ENCODE measurements around the gene FBN2. TPM values are rescaled to one million over a fixed set of nuclear protein-coding genes. Genes with fewer than 3 reads are reported as not detected.

Gene FBN2
- polyA plus RNA-seq, 1 donor from 2014 or later, result 1.6 TPM

- TF ChIP-seq TAF1 (IDR thresholded peaks at IDR 0.05; ENCODE audit: low read depth) (no peak), EZH2 (IDR thresholded peaks at IDR 0.05; ENCODE audit: borderline replicate concordance, insufficient read depth, low read length, poor library complexity, severe bottlenecking) (no peak)
Measured at GRCh38 chr5:128304088-128304487, 234.0 kb downstream of the FBN2 start (continued).

GRCh38 chr5:128303593-128303992 is 234.5 kb downstream of the FBN2 start:
- Histone ChIP-seq H3K27me3 (ENCODE audit: insufficient read depth, low read depth, low read length) (no peaks in the 10 kb centered on the region), H3K36me3 (ENCODE audit: insufficient read depth, low read length) (no peaks in the 10 kb centered on the region), H3F3A (ENCODE audit: insufficient read depth, low read length, poor library complexity, severe bottlenecking) (no peaks in the 10 kb centered on the region), H3K9me2 (ENCODE audit: insufficient read depth, low read length) (no peaks in the 10 kb centered on the region), H2AFZ (ENCODE audit: low read depth, low read length) (no peak overlapping the region), H3K9me3 (ENCODE audit: low read length) (no peaks in the 10 kb centered on the region), H3K27ac (ENCODE audit: low read length) (no peak overlapping the region), H3K9ac (ENCODE audit: low read length) (no peak overlapping the region), H3K79me2 (replicated peaks; ENCODE audit: insufficient read depth, low read length) (no peaks in the 10 kb centered on the region), H3K4me3 (ENCODE audit: low read length) (no peak overlapping the region), H3K4me2 (ENCODE audit: low read length) (no peak overlapping the region), H4K20me1 (ENCODE audit: insufficient read depth) (no peaks in the 10 kb centered on the region)
- TF ChIP-seq RAD21 (conservative IDR thresholded peaks at IDR 0.05) (no peak), EP300 (conservative IDR thresholded peaks at IDR 0.05; ENCODE audit: poor library complexity, severe bottlenecking) (no peak), POLR2AphosphoS5 (IDR thresholded peaks at IDR 0.05) (no peak), SMC3 (conservative IDR thresholded peaks at IDR 0.05; ENCODE audit: poor library complexity) (no peak)

DNA sequence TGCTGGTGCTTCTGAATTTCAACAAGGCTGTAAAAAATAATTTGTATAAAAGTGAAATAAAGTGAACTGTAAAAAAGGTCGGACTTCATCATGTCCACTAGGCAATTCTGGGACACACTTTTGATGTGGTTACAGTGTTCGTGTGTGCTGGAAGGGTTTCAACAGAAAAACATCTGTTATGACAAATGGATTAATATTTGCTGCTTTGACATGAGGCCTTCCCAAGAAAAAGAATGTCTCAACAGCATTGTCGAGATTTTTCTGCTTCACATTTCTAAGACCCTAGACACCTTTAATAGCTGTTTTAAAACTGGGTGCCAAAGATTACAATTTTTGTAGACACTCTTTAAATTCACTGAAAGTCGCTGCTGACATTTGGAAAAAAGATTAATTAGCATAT is 237.9 kb downstream of the FBN2 start:
- no peaks in the 10 kb centered on the region for H3K36me3 ChIP-seq (ENCODE audit: insufficient read depth, low read length)
- no peaks in the 10 kb centered on the region for H3K9me3 ChIP-seq (ENCODE audit: low read length)
- H4K20me1 ChIP-seq (ENCODE audit: insufficient read depth), result no peaks in the 10 kb centered on the region
- H3K4me2 ChIP-seq (ENCODE audit: low read length), result no peak overlapping the region
- H3K79me2 ChIP-seq (replicated peaks; ENCODE audit: insufficient read depth, low read length), result no peaks in the 10 kb centered on the region
- H3K4me3 ChIP-seq (ENCODE audit: low read length), result no peak overlapping the region
- no peaks in the 10 kb centered on the region for H3K27me3 ChIP-seq (ENCODE audit: insufficient read depth, low read depth, low read length)
- TF ChIP-seq TAF1 (IDR thresholded peaks at IDR 0.05; ENCODE audit: low read depth) (no peak), RAD21 (conservative IDR thresholded peaks at IDR 0.05) (no peak)
- TF ChIP-seq, protein P1, sequence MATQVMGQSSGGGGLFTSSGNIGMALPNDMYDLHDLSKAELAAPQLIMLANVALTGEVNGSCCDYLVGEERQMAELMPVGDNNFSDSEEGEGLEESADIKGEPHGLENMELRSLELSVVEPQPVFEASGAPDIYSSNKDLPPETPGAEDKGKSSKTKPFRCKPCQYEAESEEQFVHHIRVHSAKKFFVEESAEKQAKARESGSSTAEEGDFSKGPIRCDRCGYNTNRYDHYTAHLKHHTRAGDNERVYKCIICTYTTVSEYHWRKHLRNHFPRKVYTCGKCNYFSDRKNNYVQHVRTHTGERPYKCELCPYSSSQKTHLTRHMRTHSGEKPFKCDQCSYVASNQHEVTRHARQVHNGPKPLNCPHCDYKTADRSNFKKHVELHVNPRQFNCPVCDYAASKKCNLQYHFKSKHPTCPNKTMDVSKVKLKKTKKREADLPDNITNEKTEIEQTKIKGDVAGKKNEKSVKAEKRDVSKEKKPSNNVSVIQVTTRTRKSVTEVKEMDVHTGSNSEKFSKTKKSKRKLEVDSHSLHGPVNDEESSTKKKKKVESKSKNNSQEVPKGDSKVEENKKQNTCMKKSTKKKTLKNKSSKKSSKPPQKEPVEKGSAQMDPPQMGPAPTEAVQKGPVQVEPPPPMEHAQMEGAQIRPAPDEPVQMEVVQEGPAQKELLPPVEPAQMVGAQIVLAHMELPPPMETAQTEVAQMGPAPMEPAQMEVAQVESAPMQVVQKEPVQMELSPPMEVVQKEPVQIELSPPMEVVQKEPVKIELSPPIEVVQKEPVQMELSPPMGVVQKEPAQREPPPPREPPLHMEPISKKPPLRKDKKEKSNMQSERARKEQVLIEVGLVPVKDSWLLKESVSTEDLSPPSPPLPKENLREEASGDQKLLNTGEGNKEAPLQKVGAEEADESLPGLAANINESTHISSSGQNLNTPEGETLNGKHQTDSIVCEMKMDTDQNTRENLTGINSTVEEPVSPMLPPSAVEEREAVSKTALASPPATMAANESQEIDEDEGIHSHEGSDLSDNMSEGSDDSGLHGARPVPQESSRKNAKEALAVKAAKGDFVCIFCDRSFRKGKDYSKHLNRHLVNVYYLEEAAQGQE (IDR thresholded peaks at IDR 0.05; ENCODE audit: borderline replicate concordance), result no peak
- no peaks in the 10 kb centered on the region for H3K9me2 ChIP-seq (ENCODE audit: insufficient read depth, low read length)
- no peaks in the 10 kb centered on the region for H3F3A ChIP-seq (ENCODE audit: insufficient read depth, low read length, poor library complexity, severe bottlenecking)
- no peak overlapping the region for H2AFZ ChIP-seq (ENCODE audit: low read depth, low read length)
- H3K27ac ChIP-seq (ENCODE audit: low read length), result no peak overlapping the region
- H3K9ac ChIP-seq (ENCODE audit: low read length), result no peak overlapping the region

DNA sequence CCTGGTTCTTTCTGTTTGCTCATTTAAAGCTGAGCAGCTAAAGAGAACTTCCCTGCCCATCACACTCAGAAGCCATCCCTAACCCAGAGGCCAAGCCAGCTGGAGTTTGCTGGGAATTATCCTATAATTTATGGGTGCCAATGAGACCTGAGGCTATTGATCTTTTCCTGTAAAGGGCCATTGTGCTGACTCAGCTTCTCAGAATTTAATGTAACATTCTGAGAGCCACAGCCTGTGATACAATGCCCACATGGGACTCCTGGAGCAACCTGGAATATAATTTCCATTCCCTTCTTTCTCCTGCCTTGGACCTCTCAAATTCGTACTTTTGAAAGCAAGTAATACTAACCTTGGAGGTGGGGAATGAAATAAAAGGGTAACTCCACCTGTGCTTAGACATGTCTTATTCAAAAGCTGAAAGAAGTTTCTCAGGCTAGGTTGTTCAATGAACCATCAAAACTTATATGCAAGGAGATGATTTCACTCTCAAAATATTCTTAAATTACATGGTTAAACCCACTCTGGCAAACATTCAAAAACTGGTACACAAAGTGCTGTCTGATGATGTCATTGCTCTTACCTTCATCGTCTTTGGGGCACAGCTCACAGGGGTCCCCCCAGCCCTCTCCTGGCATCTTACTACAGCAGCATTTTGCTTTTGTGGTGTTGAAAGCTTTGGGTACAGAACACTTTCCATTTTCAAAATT is 247.7 kb downstream of the FBN2 start:
- no peaks in the 10 kb centered on the region for H3K79me2 ChIP-seq (replicated peaks; ENCODE audit: insufficient read depth, low read length)
- H3F3A ChIP-seq (ENCODE audit: insufficient read depth, low read length, poor library complexity, severe bottlenecking), result no peaks in the 10 kb centered on the region
- H3K9me2 ChIP-seq (ENCODE audit: insufficient read depth, low read length), result no peaks in the 10 kb centered on the region
- no peaks in the 10 kb centered on the region for H3K27me3 ChIP-seq (ENCODE audit: insufficient read depth, low read depth, low read length)
- H3K4me2 ChIP-seq (ENCODE audit: low read length), result no peak overlapping the region
- H3K9ac ChIP-seq (ENCODE audit: low read length), result no peak overlapping the region
- no peaks in the 10 kb centered on the region for H3K36me3 ChIP-seq (ENCODE audit: insufficient read depth, low read length)
- no peaks in the 10 kb centered on the region for H3K9me3 ChIP-seq (ENCODE audit: low read length)
- TF ChIP-seq EP300 (conservative IDR thresholded peaks at IDR 0.05; ENCODE audit: poor library complexity, severe bottlenecking) (no peak), SMC3 (conservative IDR thresholded peaks at IDR 0.05; ENCODE audit: poor library complexity) (no peak), POLR2AphosphoS5 (IDR thresholded peaks at IDR 0.05) (no peak), TAF1 (IDR thresholded peaks at IDR 0.05; ENCODE audit: low read depth) (no peak), CTCF (IDR thresholded peaks at IDR 0.05; ENCODE audit: poor library complexity, severe bottlenecking) (no peak), EZH2 (IDR thresholded peaks at IDR 0.05; ENCODE audit: borderline replicate concordance, insufficient read depth, low read length, poor library complexity, severe bottlenecking) (no peak), MXI1 (conservative IDR thresholded peaks at IDR 0.05; ENCODE audit: poor library complexity, severe bottlenecking) (no peak), RAD21 (conservative IDR thresholded peaks at IDR 0.05) (no peak)
- TF ChIP-seq, protein P1 (IDR thresholded peaks at IDR 0.05; ENCODE audit: borderline replicate concordance), result no peak
- H4K20me1 ChIP-seq (ENCODE audit: insufficient read depth), result no peaks in the 10 kb centered on the region
- no peak overlapping the region for H2AFZ ChIP-seq (ENCODE audit: low read depth, low read length)
- no peak overlapping the region for H3K4me3 ChIP-seq (ENCODE audit: low read length)
- H3K27ac ChIP-seq (ENCODE audit: low read length), result no peak overlapping the region
